Stomach smooth muscle (tissue), 2 donors: ENCODE results near the gene COP1.
"Not testable (repeated sequence)": the region's sequence is repeated elsewhere in the genome, so short reads cannot be mapped to it uniquely, and the experiment has no call there.

ENCODE experiments used
- H3K27ac ChIP-seq: one replicate; pipeline ENCODE4 v1.7.0; 2013; ENCODE audit warnings: mild to moderate bottlenecking, low read length, inconsistent platforms
- H3K27me3 ChIP-seq, 2 donors: one replicate each; pipeline ENCODE4 v1.7.0; 2013; ENCODE audit warnings: low read length in 2 of 2; ENCODE audit not compliant: insufficient read depth in 2 of 2, control insufficient read depth in 1 of 2
- H3K36me3 ChIP-seq, 2 donors: one replicate each; pipeline ENCODE4 v1.7.0; 2013; ENCODE audit warnings: low read length in 2 of 2; ENCODE audit not compliant: control insufficient read depth in 2 of 2, insufficient read depth in 2 of 2
- H3K4me1 ChIP-seq: one replicate; pipeline ENCODE4 v1.7.0; 2013; ENCODE audit warnings: low read length; ENCODE audit not compliant: control insufficient read depth, insufficient read depth
- H3K4me3 ChIP-seq, 2 donors: one replicate each; pipeline ENCODE4 v1.7.0; 2013; ENCODE audit warnings: low read length in 2 of 2
- H3K9ac ChIP-seq, 2 donors: one replicate each; pipeline ENCODE4 v1.7.0; 2013; ENCODE audit warnings: low read length in 2 of 2, mild to moderate bottlenecking in 1 of 2
- H3K9me3 ChIP-seq, 2 donors: one replicate each; pipeline ENCODE4 v1.7.0; 2013; ENCODE audit warnings: low read length in 2 of 2; ENCODE audit not compliant: control insufficient read depth in 2 of 2
- donor health status: healthy.
- donor health status: Pancreatic carcinoma.

The COP1 gene

GRCh38 chr1:176206961-176207902 lies at the start of gene COP1:
TSS of gene COP1 (minus strand) at chr1:176207286. CDS start at chr1:176206978, 308 bp downstream.
- Histone ChIP-seq H3K27ac (peak within 1 kb of the TSS; percentile 87), H3K4me1 (peaks cover 13% of the 10 kb centered on the region)

GRCh38 chr1:176252191-176252590 lies 45.1 kb upstream of the COP1 start:
- Histone ChIP-seq H3K4me1 (no peaks in the 10 kb centered on the region), H3K27me3 (no peaks in the 10 kb centered on the region), H3K27ac (no peak overlapping the region), H3K9me3 (no peaks in the 10 kb centered on the region), H3K36me3 (no peaks in the 10 kb centered on the region), H3K9ac (no peak overlapping the region), H3K4me3 (no peak overlapping the region)

More at GRCh38 chr1:176206961-176207902, at the start of gene COP1:
- Histone ChIP-seq H3K4me3 (peak within 1 kb of the TSS; percentile 94 to 96), H3K27me3 (no peaks in the 10 kb centered on the region), H3K36me3 (no peaks in the 10 kb centered on the region), H3K9me3 (no peaks in the 10 kb centered on the region), H3K9ac (peak within 1 kb of the TSS; percentile 84 to 90)

GRCh38 chr1:176244851-176245250 lies 37.8 kb upstream of the COP1 start:
- H3K27me3 ChIP-seq = no peaks in the 10 kb centered on the region
- no peaks in the 10 kb centered on the region for H3K4me1 ChIP-seq
- H3K27ac ChIP-seq = no peak overlapping the region
- H3K4me3 ChIP-seq = no peak overlapping the region
- H3K9ac ChIP-seq = no peak overlapping the region
- H3K9me3 ChIP-seq = no peaks in the 10 kb centered on the region
- no peaks in the 10 kb centered on the region for H3K36me3 ChIP-seq

GRCh38 chr1:176243746-176244145 lies 36.7 kb upstream of the COP1 start:
- no peak overlapping the region for H3K4me3 ChIP-seq
- no peaks in the 10 kb centered on the region for H3K36me3 ChIP-seq
- H3K27me3 ChIP-seq = no peaks in the 10 kb centered on the region
- H3K27ac ChIP-seq = no peak overlapping the region
- no peaks in the 10 kb centered on the region for H3K4me1 ChIP-seq
- no peak overlapping the region for H3K9ac ChIP-seq
- no peaks in the 10 kb centered on the region for H3K9me3 ChIP-seq

- H3K27ac ChIP-seq = no peak overlapping the region
- no peaks in the 10 kb centered on the region for H3K4me1 ChIP-seq
- no peak overlapping the region for H3K4me3 ChIP-seq
- H3K27me3 ChIP-seq = no peaks in the 10 kb centered on the region
- H3K36me3 ChIP-seq = no peaks in the 10 kb centered on the region
- H3K9me3 ChIP-seq = no peaks in the 10 kb centered on the region
- H3K9ac ChIP-seq = no peak overlapping the region
Measured at GRCh38 chr1:176241385-176242015, 34.4 kb upstream of the COP1 start.

- not testable (repeated sequence) for H3K4me1 ChIP-seq, H3K9ac ChIP-seq, H3K27ac ChIP-seq, H3K27me3 ChIP-seq, H3K9me3 ChIP-seq, H3K36me3 ChIP-seq, H3K4me3 ChIP-seq
Measured at GRCh38 chr1:176233657-176234056, 26.6 kb upstream of the COP1 start.

- H3K9me3 ChIP-seq = no peaks in the 10 kb centered on the region
Measured at GRCh38 chr1:176227579-176227978, 20.5 kb upstream of the COP1 start.

GRCh38 chr1:176225911-176226310 lies 18.8 kb upstream of the COP1 start:
- H3K4me3 ChIP-seq = no peak overlapping the region

More at GRCh38 chr1:176227579-176227978, 20.5 kb upstream of the COP1 start:
- Histone ChIP-seq H3K27me3 (no peaks in the 10 kb centered on the region), H3K4me1 (no peaks in the 10 kb centered on the region), H3K27ac (no peak overlapping the region), H3K4me3 (no peak overlapping the region), H3K9ac (no peak overlapping the region), H3K36me3 (no peaks in the 10 kb centered on the region)

GRCh38 chr1:176225479-176225875 lies 18.4 kb upstream of the COP1 start:
- no peaks in the 10 kb centered on the region for H3K9me3 ChIP-seq
- no peak overlapping the region for H3K4me3 ChIP-seq
- H3K9ac ChIP-seq = no peak overlapping the region
- no peaks in the 10 kb centered on the region for H3K4me1 ChIP-seq
- H3K27ac ChIP-seq = no peak overlapping the region
- no peaks in the 10 kb centered on the region for H3K27me3 ChIP-seq
- H3K36me3 ChIP-seq = no peaks in the 10 kb centered on the region

More at GRCh38 chr1:176225911-176226310, 18.8 kb upstream of the COP1 start:
- H3K9me3 ChIP-seq = no peaks in the 10 kb centered on the region
- no peaks in the 10 kb centered on the region for H3K4me1 ChIP-seq
- H3K36me3 ChIP-seq = no peaks in the 10 kb centered on the region
- H3K27me3 ChIP-seq = no peaks in the 10 kb centered on the region
- H3K9ac ChIP-seq = no peak overlapping the region
- H3K27ac ChIP-seq = no peak overlapping the region

- Histone ChIP-seq H3K27ac (no peak overlapping the region), H3K4me1 (no peaks in the 10 kb centered on the region), H3K27me3 (no peaks in the 10 kb centered on the region), H3K36me3 (no peaks in the 10 kb centered on the region), H3K9ac (no peak overlapping the region), H3K4me3 (no peak overlapping the region), H3K9me3 (no peaks in the 10 kb centered on the region)
Measured at GRCh38 chr1:176222196-176222595, 15.1 kb upstream of the COP1 start.
